IgD-negative memory B cell (primary cell): Measurements from ENCODE around the gene GMDS. TPM values are rescaled to one million over a fixed set of nuclear protein-coding genes. Genes with fewer than 3 reads are reported as not detected.
"Not testable (repeated sequence)": the region's sequence is repeated elsewhere in the genome, so short reads cannot be mapped to it uniquely, and the experiment has no call there.

Experiments
- H3K27ac Mint-ChIP-seq, 3 donors: one replicate each; pipeline ENCODE4 v1.8.0; 2020 to 2022; ENCODE audit warnings: mild to moderate bottlenecking in 3 of 3, mixed read lengths in 3 of 3, moderate library complexity in 1 of 3
- H3K27me3 Mint-ChIP-seq: one replicate; pipeline ENCODE4 v1.8.0; 2021; ENCODE audit warnings: mixed read lengths
- H3K36me3 Mint-ChIP-seq: one replicate; pipeline ENCODE4 v1.8.0; 2020; ENCODE audit warnings: mild to moderate bottlenecking, mixed read lengths
- H3K4me1 Mint-ChIP-seq, 3 donors: one replicate each; pipeline ENCODE4 v1.8.0; 2020 to 2022; ENCODE audit warnings: mixed read lengths in 3 of 3, mild to moderate bottlenecking in 1 of 3
- H3K4me3 Mint-ChIP-seq, 4 donors: one replicate each; pipeline ENCODE4 v1.8.0; 2020 to 2022; ENCODE audit warnings: mild to moderate bottlenecking in 4 of 4, mixed read lengths in 4 of 4, moderate library complexity in 3 of 4
- H3K9me3 Mint-ChIP-seq, 3 donors: one replicate each; pipeline ENCODE4 v1.8.0; 2020 to 2021; ENCODE audit warnings: mixed read lengths in 3 of 3, mild to moderate bottlenecking in 1 of 3
- polyA plus RNA-seq: library from polyadenylated mRNA; unstranded; fragments of 300-500 nt; fragmentation: Illumina TruSeq; gene quantifications from one replicate; pipeline ENCODE4 v1.2.3, GENCODE V29; 2021

Gene GMDS
- polyA plus RNA-seq, 1 donor from 2014 or later, result 17.0 TPM

GRCh38 chr6:1760876-1761275, 484.5 kb downstream of the GMDS start:
- Mint-ChIP-seq H3K27ac (no peak overlapping the region), H3K27me3 (no peaks in the 10 kb centered on the region), H3K36me3 (no peaks in the 10 kb centered on the region), H3K9me3 (no peaks in the 10 kb centered on the region), H3K4me3 (no peak overlapping the region), H3K4me1 (no peaks in the 10 kb centered on the region)

- Mint-ChIP-seq H3K27ac (no peak overlapping the region), H3K36me3 (peaks cover 2% of the 10 kb centered on the region), H3K9me3 (no peaks in the 10 kb centered on the region), H3K4me3 (no peak overlapping the region), H3K4me1 (no peaks in the 10 kb centered on the region), H3K27me3 (no peaks in the 10 kb centered on the region)
Measured at GRCh38 chr6:1759870-1760269, 485.5 kb downstream of the GMDS start.

GRCh38 chr6:1758076-1758679, 487.2 kb downstream of the GMDS start:
- no peaks in the 10 kb centered on the region for H3K27me3 Mint-ChIP-seq
- H3K4me3 Mint-ChIP-seq, result no peak overlapping the region
- H3K36me3 Mint-ChIP-seq, result peaks cover 6% of the 10 kb centered on the region
- peaks cover 0 to 11% (median 8%) of the 10 kb centered on the region in 3 donors for H3K9me3 Mint-ChIP-seq
- H3K4me1 Mint-ChIP-seq, result no peaks in the 10 kb centered on the region
- H3K27ac Mint-ChIP-seq, result no peak overlapping the region

DNA sequence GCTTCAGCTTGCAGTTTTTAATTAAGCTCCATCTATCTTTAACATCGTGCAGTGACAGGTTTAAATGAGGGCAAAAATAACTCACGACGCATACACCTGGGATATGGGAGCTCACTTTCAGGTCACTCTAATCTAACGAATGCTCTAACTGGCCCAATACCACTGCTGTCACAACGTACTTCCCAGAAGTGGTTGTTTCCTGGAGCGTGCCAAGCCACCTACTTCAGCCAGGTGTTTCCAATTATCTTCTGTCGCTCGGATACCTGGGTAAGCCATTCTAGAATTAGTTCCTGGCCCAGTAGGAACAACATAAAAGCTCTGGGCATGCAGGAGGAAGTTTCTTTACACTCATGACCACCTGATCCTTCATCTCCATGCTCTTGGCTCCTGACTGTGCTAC, 488.3 kb downstream of the GMDS start:
- H3K27me3 Mint-ChIP-seq, result no peaks in the 10 kb centered on the region
- no peaks in the 10 kb centered on the region for H3K4me1 Mint-ChIP-seq
- no peak overlapping the region for H3K27ac Mint-ChIP-seq
- no peak overlapping the region for H3K4me3 Mint-ChIP-seq
- H3K9me3 Mint-ChIP-seq, result peaks cover 3 to 15% (median 11%) of the 10 kb centered on the region in 3 donors
- H3K36me3 Mint-ChIP-seq, result peaks cover 12% of the 10 kb centered on the region

- H3K4me1 Mint-ChIP-seq, result no peaks in the 10 kb centered on the region
- no peaks in the 10 kb centered on the region for H3K27me3 Mint-ChIP-seq
- H3K36me3 Mint-ChIP-seq, result peaks cover 13% of the 10 kb centered on the region
- no peak overlapping the region for H3K27ac Mint-ChIP-seq
- no peak overlapping the region for H3K4me3 Mint-ChIP-seq
- peaks cover 7 to 20% (median 16%) of the 10 kb centered on the region in 3 donors for H3K9me3 Mint-ChIP-seq
Measured at GRCh38 chr6:1756472-1757129, 488.8 kb downstream of the GMDS start.

GRCh38 chr6:1751063-1751462, 494.3 kb downstream of the GMDS start:
- not testable (repeated sequence) for H3K4me3 Mint-ChIP-seq, H3K4me1 Mint-ChIP-seq, H3K27me3 Mint-ChIP-seq
- peaks cover 13% of the 10 kb centered on the region for H3K36me3 Mint-ChIP-seq
- peak overlapping the region in 1 of 3 donors; percentile 21 for H3K27ac Mint-ChIP-seq
- peaks cover 7 to 20% (median 18%) of the 10 kb centered on the region in 3 donors for H3K9me3 Mint-ChIP-seq

GRCh38 chr6:1749041-1749440, 496.4 kb downstream of the GMDS start:
- H3K9me3 Mint-ChIP-seq, result peaks cover 7 to 19% (median 14%) of the 10 kb centered on the region in 3 donors
- no peaks in the 10 kb centered on the region for H3K27me3 Mint-ChIP-seq
- H3K36me3 Mint-ChIP-seq, result peaks cover 11% of the 10 kb centered on the region
- H3K4me1 Mint-ChIP-seq, result peaks cover 0 to 2% (median 0%) of the 10 kb centered on the region in 3 donors
- H3K27ac Mint-ChIP-seq, result no peak overlapping the region
- H3K4me3 Mint-ChIP-seq, result no peak overlapping the region

GRCh38 chr6:1747531-1747930, 497.9 kb downstream of the GMDS start:
- Mint-ChIP-seq H3K36me3 (peaks cover 6% of the 10 kb centered on the region), H3K27me3 (no peaks in the 10 kb centered on the region), H3K27ac (no peak overlapping the region), H3K4me3 (no peak overlapping the region), H3K9me3 (peaks cover 7 to 9% (median 8%) of the 10 kb centered on the region in 3 donors), H3K4me1 (peaks cover 0 to 2% (median 0%) of the 10 kb centered on the region in 3 donors)

- Mint-ChIP-seq H3K27me3 (no peaks in the 10 kb centered on the region), H3K4me1 (peaks cover 0 to 2% (median 0%) of the 10 kb centered on the region in 3 donors), H3K27ac (no peak overlapping the region), H3K36me3 (peaks cover 2% of the 10 kb centered on the region), H3K9me3 (peaks cover 4 to 5% (median 5%) of the 10 kb centered on the region in 3 donors), H3K4me3 (no peak overlapping the region)
Measured at GRCh38 chr6:1747003-1747402, 498.4 kb downstream of the GMDS start.

DNA sequence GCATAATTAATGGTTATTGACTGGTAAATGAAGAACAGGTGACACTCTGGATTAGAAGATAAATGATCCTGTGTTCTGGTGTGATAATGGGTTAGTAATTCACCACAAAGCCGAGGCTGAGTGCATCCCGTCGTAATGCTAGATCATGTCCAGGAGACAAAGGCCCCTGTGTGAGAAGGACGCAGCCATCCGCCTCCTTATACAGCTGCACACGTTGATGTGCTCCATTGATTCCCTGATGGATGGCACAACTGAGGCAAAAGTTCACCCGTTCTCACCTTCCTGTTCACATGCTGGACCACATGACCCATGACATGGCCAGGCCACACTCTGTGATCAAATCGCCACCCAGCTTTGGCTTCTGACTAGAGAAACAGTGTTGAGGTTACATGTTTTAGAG, 499.6 kb downstream of the GMDS start:
- Mint-ChIP-seq H3K36me3 (peaks cover 2% of the 10 kb centered on the region), H3K27me3 (no peaks in the 10 kb centered on the region), H3K4me1 (peaks cover 0 to 4% (median 0%) of the 10 kb centered on the region in 3 donors), H3K27ac (no peak overlapping the region), H3K4me3 (no peak overlapping the region), H3K9me3 (peaks cover 0 to 1% (median 0%) of the 10 kb centered on the region in 3 donors)

DNA sequence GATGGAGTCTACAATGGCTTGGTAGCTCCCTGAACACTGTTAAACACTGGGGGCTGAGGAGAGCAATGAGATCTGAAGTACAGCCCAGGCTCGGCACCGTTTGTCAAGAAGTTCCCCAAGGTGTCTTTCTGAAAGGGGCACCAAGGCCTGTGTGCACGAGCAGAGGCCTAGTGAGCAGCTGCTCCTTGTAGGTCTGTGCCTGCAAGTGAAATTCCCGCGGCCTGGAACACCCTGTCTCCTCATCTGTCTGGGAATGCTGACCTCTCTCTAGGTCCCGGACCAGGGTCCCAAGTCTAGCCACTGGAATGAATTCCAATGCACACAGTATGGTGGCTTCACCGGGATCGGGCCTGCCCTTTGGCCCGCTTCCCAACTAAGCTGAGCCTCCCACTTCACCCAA, 500.9 kb downstream of the GMDS start:
- Mint-ChIP-seq H3K9me3 (peaks cover 0 to 1% (median 0%) of the 10 kb centered on the region in 3 donors), H3K4me1 (peaks cover 0 to 6% (median 0%) of the 10 kb centered on the region in 3 donors), H3K27ac (no peak overlapping the region), H3K27me3 (no peaks in the 10 kb centered on the region), H3K36me3 (peaks cover 2% of the 10 kb centered on the region), H3K4me3 (no peak overlapping the region)

GRCh38 chr6:1739680-1740079, 505.7 kb downstream of the GMDS start:
- Mint-ChIP-seq H3K27me3 (no peaks in the 10 kb centered on the region), H3K4me1 (peaks cover 0 to 14% (median 8%) of the 10 kb centered on the region in 3 donors), H3K36me3 (no peaks in the 10 kb centered on the region), H3K9me3 (peaks cover 0 to 1% (median 0%) of the 10 kb centered on the region in 3 donors), H3K4me3 (peak overlapping the region; percentile 41 to 86 (median 54)), H3K27ac (peak overlapping the region in 1 of 3 donors; percentile 9)

DNA sequence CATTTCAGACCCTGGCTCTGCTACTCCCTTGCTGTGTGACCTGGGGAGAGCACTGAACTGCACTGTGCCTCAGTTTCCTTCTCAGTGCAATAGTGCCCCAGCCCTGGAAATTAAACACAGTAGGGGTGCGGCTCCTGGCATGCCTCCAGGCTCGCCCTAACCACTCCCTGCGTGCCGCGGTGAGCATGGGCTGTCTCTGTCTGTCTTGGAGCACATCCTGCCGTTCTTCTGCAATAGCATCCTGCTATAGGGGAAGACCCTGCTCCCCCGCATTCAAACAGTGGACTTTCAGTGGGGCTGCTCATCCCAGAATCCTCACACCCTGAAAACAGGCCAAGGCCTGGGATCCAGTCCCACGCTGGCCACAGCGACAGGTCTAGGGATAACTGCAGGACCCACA, 506.2 kb downstream of the GMDS start:
- no peaks in the 10 kb centered on the region for H3K36me3 Mint-ChIP-seq
- peak overlapping the region in 2 of 4 donors; percentile 15 to 49 for H3K4me3 Mint-ChIP-seq
- H3K4me1 Mint-ChIP-seq, result peaks cover 0 to 14% (median 8%) of the 10 kb centered on the region in 3 donors
- peak overlapping the region in 1 of 3 donors; percentile 9 for H3K27ac Mint-ChIP-seq
- H3K27me3 Mint-ChIP-seq, result no peaks in the 10 kb centered on the region
- H3K9me3 Mint-ChIP-seq, result peaks cover 0 to 1% (median 0%) of the 10 kb centered on the region in 3 donors

- H3K27me3 Mint-ChIP-seq, result no peaks in the 10 kb centered on the region
- peak overlapping the region in 1 of 4 donors; percentile 69 for H3K4me3 Mint-ChIP-seq
- H3K27ac Mint-ChIP-seq, result no peak overlapping the region
- H3K4me1 Mint-ChIP-seq, result peaks cover 0 to 14% (median 8%) of the 10 kb centered on the region in 3 donors
- no peaks in the 10 kb centered on the region for H3K36me3 Mint-ChIP-seq
- no peaks in the 10 kb centered on the region for H3K9me3 Mint-ChIP-seq
Measured at GRCh38 chr6:1738558-1739081, 506.8 kb downstream of the GMDS start.

DNA sequence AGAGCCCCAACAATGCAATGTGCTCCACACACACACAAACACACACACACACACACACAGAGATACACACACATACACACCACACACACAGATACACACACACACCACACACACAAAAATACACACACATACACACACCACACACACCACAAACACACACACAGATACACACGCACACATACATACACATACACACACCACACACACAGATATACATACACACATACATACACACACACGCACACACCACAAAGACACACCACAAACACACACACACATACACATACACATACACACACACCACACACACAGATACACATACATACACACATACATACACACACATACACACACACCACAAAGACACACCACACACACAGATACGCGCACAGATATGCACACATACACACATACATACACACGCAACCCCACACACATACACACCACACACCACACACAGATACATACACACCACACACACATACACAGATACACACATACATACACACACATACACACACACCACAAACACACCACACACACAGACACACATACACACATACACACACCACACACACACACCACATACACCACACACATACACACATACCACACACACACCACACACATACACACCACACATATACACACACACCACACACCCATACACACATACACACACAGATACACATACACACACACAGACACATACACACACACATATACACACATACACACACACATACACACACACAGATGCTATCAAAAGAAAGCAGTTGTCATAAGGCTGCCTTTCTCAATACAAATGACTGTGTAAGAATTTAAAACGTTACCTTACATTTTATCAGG, 507.7 kb downstream of the GMDS start:
- Mint-ChIP-seq H3K4me3 (no peak overlapping the region), H3K4me1 (peaks cover 0 to 14% (median 8%) of the 10 kb centered on the region in 3 donors), H3K27me3 (no peaks in the 10 kb centered on the region), H3K9me3 (no peaks in the 10 kb centered on the region), H3K36me3 (no peaks in the 10 kb centered on the region), H3K27ac (no peak overlapping the region)
